ENCODE data around the gene MACROD1. TPM values are rescaled to one million over a fixed set of nuclear protein-coding genes. Genes with fewer than 3 reads are reported as not detected.

MACROD1 gene
- total RNA-seq, 1 donor from 2014 or later = 4.1 TPM

DNA sequence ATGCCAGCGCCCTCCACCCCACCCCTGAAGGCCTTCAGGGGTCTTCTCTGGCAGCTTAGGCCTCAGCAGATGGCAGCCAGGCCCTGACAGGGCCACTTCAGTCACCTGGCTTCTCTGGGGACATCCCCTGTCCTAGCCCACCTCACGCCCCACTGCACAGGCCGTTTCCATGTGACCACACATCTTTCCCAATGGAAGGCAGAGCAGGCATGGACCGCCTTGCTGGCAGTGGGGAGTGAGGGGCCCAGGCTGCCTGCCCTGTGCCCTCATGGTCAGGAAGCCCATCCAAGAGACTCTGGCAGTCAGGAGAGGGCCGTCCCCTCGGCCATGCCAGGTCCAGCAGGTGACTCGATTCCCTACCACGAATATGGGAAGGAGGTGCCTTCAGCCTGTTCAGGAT is 25.8 kb downstream of the MACROD1 start:
- Mint-ChIP-seq H3K36me3 (ENCODE audit: low read depth, unreplicated experiment) (no peaks in the 10 kb centered on the region), H3K4me1 (ENCODE audit: unreplicated experiment) (no peaks in the 10 kb centered on the region), H3K9me3 (ENCODE audit: unreplicated experiment) (no peaks in the 10 kb centered on the region), H3K4me3 (ENCODE audit: unreplicated experiment) (no peak overlapping the region), H3K27me3 (ENCODE audit: unreplicated experiment) (peaks cover 4% of the 10 kb centered on the region), H3K27ac (ENCODE audit: unreplicated experiment) (no peak overlapping the region)
- TF ChIP-seq, protein P1, sequence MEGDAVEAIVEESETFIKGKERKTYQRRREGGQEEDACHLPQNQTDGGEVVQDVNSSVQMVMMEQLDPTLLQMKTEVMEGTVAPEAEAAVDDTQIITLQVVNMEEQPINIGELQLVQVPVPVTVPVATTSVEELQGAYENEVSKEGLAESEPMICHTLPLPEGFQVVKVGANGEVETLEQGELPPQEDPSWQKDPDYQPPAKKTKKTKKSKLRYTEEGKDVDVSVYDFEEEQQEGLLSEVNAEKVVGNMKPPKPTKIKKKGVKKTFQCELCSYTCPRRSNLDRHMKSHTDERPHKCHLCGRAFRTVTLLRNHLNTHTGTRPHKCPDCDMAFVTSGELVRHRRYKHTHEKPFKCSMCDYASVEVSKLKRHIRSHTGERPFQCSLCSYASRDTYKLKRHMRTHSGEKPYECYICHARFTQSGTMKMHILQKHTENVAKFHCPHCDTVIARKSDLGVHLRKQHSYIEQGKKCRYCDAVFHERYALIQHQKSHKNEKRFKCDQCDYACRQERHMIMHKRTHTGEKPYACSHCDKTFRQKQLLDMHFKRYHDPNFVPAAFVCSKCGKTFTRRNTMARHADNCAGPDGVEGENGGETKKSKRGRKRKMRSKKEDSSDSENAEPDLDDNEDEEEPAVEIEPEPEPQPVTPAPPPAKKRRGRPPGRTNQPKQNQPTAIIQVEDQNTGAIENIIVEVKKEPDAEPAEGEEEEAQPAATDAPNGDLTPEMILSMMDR (IDR thresholded peaks at IDR 0.05; ENCODE audit: unreplicated experiment) = no peak
- no peak for DNase-seq (ENCODE audit: low spot score)

DNA sequence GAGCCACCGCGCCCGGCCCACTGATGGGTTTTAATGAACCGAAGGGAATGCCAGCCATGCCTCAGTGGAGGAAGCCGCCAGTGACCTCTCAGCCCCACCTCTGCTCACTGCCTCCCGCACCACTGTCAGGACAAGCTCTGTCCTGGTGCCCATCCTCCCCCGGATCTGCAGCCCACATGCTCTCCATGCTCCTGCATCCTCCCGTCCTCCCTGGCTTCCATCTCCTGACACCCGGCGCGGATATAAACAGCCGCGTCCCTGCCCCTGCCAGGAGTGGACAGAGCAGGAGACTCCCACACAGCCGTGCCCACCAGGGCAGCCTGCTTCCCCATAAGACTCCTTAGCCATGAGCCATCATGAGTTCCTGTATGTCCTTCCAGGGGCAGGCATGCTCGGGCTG is 26.9 kb downstream of the MACROD1 start:
- Mint-ChIP-seq H3K36me3 (ENCODE audit: low read depth, unreplicated experiment) (no peaks in the 10 kb centered on the region), H3K27me3 (ENCODE audit: unreplicated experiment) (peaks cover 4% of the 10 kb centered on the region), H3K4me3 (ENCODE audit: unreplicated experiment) (no peak overlapping the region), H3K27ac (ENCODE audit: unreplicated experiment) (no peak overlapping the region), H3K4me1 (ENCODE audit: unreplicated experiment) (no peaks in the 10 kb centered on the region), H3K9me3 (ENCODE audit: unreplicated experiment) (no peaks in the 10 kb centered on the region)
- TF ChIP-seq, protein P1 (IDR thresholded peaks at IDR 0.05; ENCODE audit: unreplicated experiment) = no peak
- no peak for DNase-seq (ENCODE audit: low spot score)

DNA sequence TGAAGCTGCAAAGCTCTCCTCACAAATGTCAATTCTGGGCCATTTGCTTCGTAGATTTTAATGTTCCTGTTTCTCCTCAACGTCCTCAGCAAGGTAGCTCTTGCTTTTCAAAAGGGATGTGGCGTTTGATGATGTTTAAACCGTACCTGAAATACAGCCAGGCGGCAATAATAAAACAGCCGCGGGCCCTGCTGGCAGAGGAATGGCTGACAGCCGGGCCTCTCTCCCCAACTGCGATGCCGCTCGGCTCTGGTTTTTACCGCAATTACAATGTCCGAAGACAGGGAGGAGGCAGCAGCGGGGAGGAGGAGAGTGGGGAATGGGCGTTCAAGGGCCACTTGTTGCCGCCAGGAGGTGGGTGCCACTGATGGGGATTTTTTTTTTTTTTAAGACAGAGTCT is 27.5 kb downstream of the MACROD1 start:
- H3K9me3 Mint-ChIP-seq (ENCODE audit: unreplicated experiment) = no peaks in the 10 kb centered on the region
- H3K4me3 Mint-ChIP-seq (ENCODE audit: unreplicated experiment) = no peak overlapping the region
- H3K36me3 Mint-ChIP-seq (ENCODE audit: low read depth, unreplicated experiment) = no peaks in the 10 kb centered on the region
- DNase-seq (ENCODE audit: low spot score) = no peak
- no peaks in the 10 kb centered on the region for H3K4me1 Mint-ChIP-seq (ENCODE audit: unreplicated experiment)
- TF ChIP-seq, protein P1 (IDR thresholded peaks at IDR 0.05; ENCODE audit: unreplicated experiment) = no peak
- H3K27me3 Mint-ChIP-seq (ENCODE audit: unreplicated experiment) = peaks cover 4% of the 10 kb centered on the region
- no peak overlapping the region for H3K27ac Mint-ChIP-seq (ENCODE audit: unreplicated experiment)

DNA sequence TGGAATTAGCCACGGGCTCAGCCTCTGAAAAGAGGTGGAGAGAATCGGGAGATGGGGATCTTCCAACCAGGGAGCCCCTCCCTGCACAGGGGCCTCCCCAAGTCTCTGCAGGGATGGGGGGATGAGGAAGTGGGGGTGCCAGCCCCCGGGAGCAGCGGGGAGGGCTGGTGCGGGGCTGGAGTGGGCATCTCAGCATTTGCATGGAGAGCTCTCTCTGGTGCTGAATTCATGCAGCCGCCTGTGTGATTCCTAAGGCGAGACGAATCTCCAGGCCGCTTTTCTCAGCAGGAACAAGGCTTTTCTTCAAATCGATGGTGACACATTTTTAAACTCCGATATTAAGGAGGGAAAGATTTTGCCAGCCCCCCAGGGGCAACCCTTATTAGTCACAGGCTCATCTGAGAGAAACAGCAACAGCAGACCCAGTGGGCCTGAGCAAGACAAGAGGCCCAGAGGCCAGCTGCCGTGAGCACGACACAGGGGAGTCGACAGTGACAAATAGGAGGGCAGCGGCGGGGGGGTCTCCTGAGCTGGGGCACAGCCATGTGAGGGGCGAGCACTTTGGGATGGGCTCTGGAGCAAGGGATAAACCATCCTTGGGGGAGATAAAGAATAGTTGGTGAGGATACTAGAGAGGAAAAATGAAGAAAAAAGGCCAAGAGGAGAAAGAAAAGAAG is 29.0 kb downstream of the MACROD1 start:
- Mint-ChIP-seq H3K4me3 (ENCODE audit: unreplicated experiment) (no peak overlapping the region), H3K4me1 (ENCODE audit: unreplicated experiment) (no peaks in the 10 kb centered on the region), H3K27me3 (ENCODE audit: unreplicated experiment) (peaks cover 6% of the 10 kb centered on the region), H3K36me3 (ENCODE audit: low read depth, unreplicated experiment) (no peaks in the 10 kb centered on the region), H3K27ac (ENCODE audit: unreplicated experiment) (no peak overlapping the region), H3K9me3 (ENCODE audit: unreplicated experiment) (no peaks in the 10 kb centered on the region)
- DNase-seq (ENCODE audit: low spot score) = no peak
- TF ChIP-seq, protein P1 (IDR thresholded peaks at IDR 0.05; ENCODE audit: unreplicated experiment) = no peak

DNA sequence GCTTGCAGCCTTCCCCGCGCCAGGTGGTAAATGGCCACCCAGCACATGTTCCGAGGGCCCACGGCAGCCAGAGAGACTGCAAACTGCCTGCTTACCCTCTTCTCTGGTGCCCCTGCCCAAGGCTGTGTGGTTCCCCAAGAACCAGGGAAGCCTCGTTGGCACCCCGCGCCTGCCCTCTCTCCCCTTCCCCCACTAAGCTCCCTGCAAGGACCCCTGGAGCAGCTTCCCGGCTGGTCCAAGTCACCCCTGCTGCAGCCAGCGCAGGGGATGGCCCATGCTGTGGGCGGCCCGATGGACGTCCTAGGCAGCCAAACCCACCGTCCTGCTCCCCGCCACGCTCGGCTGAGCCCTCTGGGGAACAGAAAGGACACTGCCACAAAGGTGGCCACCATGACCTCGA is 30.2 kb downstream of the MACROD1 start:
- Mint-ChIP-seq H3K4me1 (ENCODE audit: unreplicated experiment) (no peaks in the 10 kb centered on the region), H3K27me3 (ENCODE audit: unreplicated experiment) (peaks cover 5% of the 10 kb centered on the region), H3K36me3 (ENCODE audit: low read depth, unreplicated experiment) (no peaks in the 10 kb centered on the region), H3K27ac (ENCODE audit: unreplicated experiment) (no peak overlapping the region), H3K4me3 (ENCODE audit: unreplicated experiment) (no peak overlapping the region), H3K9me3 (ENCODE audit: unreplicated experiment) (no peaks in the 10 kb centered on the region)
- TF ChIP-seq, protein P1 (IDR thresholded peaks at IDR 0.05; ENCODE audit: unreplicated experiment) = no peak
- no peak for DNase-seq (ENCODE audit: low spot score)
